ENCODE measurements around the gene HCN1.

HCN1 gene

DNA sequence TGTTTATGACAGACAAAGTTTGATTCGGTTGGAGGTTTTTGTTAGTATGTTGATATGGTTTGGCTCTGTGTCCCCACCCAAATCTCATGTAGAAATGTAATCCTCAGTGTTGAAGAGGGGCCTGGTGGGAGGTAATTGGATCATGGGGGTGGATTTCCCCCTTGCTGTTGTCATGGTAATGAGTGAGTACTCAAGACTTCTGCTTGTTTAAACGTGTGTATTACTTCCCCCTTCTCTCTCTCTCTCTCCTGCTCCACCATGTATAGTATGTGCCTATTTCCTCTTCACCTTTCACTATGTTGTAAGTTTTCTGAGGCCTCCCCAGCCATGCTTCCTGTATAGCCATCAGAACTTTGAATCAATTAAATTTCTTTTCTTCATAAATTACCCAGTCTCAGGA is 415.1 kb downstream of the HCN1 start:
- no peak for DNase-seq (ENCODE audit: low read depth)

DNA sequence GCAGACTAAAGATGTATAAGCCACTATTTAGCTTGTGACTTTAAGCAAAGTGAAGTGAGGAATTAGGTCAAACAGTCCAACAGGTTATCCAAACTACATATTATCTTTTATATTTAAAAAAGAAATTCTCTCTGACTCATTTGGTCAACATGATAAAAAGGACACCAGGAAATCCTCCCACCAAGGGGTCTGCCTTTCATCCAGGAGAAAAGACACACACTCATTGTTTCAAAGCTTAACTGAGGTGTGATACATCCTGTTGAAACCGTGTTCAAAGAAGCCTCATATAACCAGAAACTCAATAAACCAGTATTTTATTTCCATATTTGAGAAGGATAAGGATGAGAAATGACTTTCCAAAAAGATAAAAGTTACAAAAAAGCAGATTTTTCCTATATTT is 417.1 kb downstream of the HCN1 start:
- no peak for DNase-seq (ENCODE audit: low read depth)

DNA sequence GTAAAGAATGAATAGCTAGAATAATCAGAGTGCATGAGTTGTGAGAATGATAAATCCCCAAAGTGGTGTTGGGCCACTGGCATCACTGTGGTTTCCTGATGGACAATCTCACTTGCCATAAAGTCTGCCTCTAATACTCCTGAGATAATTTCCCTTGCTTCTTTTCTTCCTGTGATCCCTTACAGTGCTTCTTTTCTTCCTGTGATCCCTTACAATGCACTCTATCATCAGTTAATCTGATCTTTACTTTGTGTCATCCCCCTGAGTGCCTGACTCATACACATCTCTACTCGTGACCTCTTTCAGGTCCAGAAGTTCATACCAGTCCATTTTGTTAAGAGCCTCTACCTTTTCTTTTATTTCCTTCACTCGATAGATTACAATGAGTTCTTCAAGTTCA is 418.3 kb downstream of the HCN1 start:
- DNase-seq (ENCODE audit: low read depth) = no peak

DNA sequence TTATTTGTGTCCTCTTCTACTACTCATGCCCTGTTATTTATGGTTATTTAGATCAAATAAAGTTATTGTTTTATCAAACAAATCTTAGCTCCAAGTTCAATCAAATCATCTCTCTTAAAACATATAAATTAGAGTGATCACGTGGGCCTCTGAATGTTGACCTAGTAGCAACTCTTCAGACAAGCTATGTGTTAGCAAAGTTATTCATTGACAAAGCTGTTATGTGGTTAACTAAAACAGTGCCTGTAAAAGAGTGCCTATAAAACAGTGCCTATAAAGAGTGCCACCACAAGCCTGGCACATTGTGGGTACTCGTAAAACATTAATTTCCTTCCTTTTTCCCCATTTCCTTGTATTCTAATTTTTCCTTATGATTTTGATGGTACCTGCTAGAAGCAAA is 421.9 kb downstream of the HCN1 start:
- no peak for DNase-seq (ENCODE audit: low read depth)

DNA sequence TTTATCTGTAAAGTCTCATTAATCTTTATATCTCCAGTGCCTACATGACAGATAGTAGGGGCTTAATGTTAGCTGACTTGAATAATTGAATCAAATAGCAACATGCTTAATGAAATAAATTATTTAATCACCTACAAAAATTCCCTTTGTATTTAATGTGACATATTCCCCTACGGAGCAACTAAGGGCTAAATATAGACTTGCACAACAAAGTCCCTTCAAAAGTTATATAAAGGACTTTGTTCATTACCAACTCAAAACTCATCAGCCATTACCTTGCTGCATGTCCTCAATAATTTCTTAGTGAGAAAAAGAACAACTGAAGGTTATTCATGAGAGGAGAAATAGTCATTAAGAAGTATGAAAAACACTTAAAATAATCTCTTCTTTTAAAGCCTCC is 424.6 kb downstream of the HCN1 start:
- DNase-seq (ENCODE audit: low read depth) = no peak

DNA sequence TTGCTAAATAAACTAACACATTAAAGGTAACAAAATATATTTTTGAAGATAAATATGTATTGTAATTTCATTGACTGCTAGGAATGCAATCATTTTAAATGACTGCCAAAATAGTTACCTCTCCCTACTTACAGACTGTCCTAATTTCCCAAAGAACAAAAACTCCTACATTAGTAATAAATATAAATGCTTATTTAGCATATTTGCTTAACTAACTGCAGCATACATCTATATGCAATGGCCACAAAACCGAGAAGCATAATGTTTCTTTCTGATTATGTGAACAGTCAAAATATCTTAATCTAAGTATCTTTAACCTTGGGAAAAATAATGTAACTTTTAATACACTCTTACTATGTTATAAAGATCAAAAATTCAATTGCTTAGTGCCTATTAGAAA is 431.7 kb downstream of the HCN1 start:
- no peak for DNase-seq (ENCODE audit: low read depth)

DNA sequence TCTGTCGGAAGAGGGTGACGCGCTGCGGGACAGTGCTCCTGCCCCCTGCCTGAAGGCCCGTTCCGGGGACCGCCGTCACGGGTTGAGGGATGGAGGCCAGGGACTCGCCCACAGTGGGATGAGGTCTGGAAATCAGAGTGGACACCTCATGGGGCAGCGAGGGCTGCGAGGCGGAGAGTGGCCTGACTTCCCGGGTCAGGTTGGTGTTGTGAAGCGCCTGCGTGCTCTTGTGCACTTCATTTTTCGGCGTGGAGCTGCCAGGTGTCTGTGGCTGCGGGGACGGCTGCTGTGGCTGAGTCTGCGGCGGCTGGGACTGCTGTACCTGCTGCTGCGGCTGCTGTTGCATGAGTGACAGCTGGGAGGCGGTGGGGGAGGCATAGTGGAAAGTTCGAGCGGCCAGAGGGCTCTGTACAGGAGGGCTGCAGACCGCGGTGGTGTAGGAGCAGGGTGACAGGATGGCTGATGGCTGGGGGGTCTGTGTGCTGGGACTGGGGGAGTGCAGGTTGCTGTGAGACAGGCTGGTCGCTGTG is 434.1 kb downstream of the HCN1 start:
- DNase-seq (ENCODE audit: low read depth) = no peak

DNA sequence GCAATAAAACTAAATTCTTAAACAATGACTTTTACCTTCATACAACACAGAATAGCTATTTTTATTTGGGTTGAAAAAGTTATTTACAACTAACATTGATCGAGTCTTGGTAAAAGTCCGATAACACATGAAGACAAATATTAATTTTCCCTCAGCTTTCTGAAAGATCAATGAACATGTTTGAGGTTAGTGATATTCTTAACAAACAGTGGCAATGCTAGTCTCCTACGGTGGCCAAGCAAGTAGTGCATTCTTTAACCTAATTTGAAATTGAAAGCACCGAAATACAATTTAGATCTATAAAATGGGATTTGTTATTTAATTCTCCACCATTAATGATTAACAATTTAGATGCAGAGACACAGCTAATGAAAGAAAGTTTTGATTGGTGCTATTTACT is 435.1 kb downstream of the HCN1 start:
- DNase-seq (ENCODE audit: low read depth) = no peak

DNA sequence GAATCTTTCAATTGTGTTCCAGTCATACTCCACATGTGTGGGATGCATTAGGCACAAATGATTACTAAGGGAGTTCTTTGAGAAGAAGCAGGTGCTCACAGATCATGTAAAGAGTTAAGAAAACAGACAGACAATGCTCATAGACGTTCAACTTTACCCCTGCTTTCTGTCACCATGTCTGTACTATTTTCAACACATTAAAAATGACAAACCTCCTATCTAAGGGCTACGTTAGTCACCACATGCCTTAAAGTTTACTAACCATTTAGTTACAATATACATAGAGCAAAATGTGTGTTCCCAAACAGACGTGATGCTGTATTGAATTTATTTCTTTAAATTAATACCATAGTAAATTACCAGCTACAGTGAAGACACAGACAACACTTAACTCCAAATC is 435.9 kb downstream of the HCN1 start:
- DNase-seq (ENCODE audit: low read depth) = no peak

DNA sequence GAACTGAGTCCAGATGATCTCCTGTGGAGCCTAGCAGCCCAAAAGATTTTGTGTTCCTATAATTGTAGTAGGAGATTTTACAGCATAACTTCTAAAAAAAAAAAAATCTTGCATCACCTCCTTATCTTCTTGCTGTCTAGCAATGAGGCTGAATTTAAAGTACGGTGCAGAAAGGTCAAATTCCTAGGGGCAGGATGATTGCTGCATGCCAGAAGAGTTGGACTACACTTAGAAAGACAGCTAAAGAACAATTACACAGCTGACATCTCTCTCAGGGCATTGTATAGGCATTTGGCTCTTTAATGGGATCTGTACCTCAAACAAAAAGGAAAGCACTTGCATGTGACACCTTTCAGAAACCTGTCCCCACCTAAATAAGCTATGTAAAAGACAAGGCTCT is 443.2 kb downstream of the HCN1 start:
- no peak for DNase-seq (ENCODE audit: low read depth)

DNA sequence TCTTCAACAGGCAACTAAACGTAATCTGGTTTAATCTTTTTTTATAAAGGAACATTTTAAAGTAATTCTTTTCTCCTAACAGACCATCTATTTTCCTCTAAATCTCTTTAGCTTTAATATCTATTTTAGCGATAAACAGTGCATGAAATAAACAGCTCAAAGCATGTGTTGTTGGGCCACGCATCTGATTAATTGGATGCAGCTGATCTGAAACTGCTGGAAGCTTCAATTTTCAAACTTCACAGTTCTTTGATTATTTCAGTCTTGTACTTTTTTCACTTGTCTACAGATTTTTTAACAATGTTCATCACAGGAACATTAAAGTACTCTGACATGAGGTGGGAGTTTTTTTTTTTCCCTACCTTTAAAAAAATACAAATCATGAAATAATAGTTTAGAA is 443.6 kb downstream of the HCN1 start:
- no peak for DNase-seq (ENCODE audit: low read depth)

DNA sequence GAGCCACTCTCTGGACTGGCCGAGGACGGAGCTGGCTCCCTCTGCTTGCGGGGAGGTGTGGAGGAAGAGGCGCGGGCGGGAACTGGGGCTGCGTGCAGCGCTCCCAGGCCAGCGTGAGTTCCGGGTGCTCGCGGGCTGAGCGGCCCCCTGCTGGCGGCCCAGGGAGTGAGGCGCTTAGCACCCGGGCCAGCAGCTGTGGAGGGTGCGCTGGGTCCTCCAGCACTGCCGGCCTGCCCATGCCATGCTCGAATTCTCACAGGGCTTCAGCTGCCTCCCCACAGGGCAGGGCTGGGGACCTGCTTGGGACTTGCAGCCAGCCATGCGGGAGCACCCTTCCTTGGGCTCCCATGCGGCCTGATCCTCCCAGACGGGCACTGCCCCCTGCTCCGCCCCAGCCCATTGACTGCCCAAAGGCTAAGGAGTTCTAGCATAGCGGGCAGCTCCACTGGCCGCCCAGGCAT is 470.6 kb downstream of the HCN1 start:
- no peak for DNase-seq (ENCODE audit: low read depth)

DNA sequence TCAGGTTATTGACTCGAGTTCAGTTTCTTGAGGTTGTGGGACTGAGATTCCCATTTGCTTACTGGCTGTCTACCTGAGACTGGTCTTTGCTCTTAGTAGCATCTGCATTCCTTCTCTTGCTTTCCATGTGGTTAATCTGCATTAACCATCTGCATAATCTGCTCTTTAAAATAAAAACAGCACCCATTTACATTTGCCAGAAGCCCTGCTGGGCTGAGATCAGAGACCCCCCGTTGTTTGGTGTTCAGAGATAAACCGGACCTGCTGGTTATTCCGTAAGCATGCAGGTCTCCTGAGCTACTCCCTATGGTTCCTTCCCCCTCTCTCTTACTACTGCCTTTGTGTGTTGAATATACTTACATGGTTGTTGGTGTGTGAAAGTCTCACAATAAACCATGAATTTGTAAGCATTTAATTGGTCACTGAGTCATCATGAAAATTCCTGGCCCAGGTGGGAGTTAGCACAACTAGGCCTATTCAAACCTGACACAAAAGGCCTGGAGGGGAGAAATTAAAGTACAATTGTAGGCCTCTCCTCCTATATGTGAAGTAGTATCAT is 490.7 kb downstream of the HCN1 start:
- no peak for DNase-seq (ENCODE audit: low read depth)
